SK-N-SH (cell line): ENCODE measurements around the gene SLC12A7. TPM values are rescaled to one million over a fixed set of nuclear protein-coding genes. Genes with fewer than 3 reads are reported as not detected.
A peak's percentile ranks its signal among the peaks of the same experiment; 100 is the strongest.

Experiments used
- CTCF ChIA-PET: fragments of 300-600, 350-600 bp; formaldehyde crosslinking; extraction: SDS; loops from one replicate; lab custom pipeline; 2021; lab: Yijun Ruan, JAX
- POLR2A ChIA-PET: fragments of 350-600 bp; sonication (Branson Sonifier 250); formaldehyde crosslinking; extraction: SDS; loops from one replicate; lab custom pipeline; 2020; ENCODE audit warnings: antibody characterized with exemption, inconsistent platforms; lab: Yijun Ruan, JAX
- DNase-seq: peaks from one replicate; pipeline ENCODE4 v3.0.0; 2012
- H2AFZ ChIP-seq: fragments of 200-600 bp; sonication (generic); 2 replicates; pipeline ENCODE4 v1.8.1; 2016; ENCODE audit warnings: antibody characterized with exemption, mild to moderate bottlenecking, low read depth
- H3F3A ChIP-seq: fragments of 200-600 bp; sonication (generic); replicated peaks from 2 replicates; pipeline ENCODE3; 2016; ENCODE audit warnings: antibody characterized with exemption, mild to moderate bottlenecking; ENCODE audit not compliant: insufficient read depth
- H3K27ac ChIP-seq, 2 experiments: fragments of 200-500 bp in 1 of 2; fragments of 200-600 bp in 1 of 2; sonication (Bioruptor generic) in 1 of 2; sonication (generic), shearing (Covaris generic) in 1 of 2; 2 replicates each; pipeline versions ENCODE4 v1.5.1 to v1.6.1; 2014 to 2016; ENCODE audit warnings: low read depth in 2 of 2, inconsistent platforms in 1 of 2, low read length in 1 of 2, mild to moderate bottlenecking in 1 of 2, mixed read lengths in 1 of 2
- H3K27me3 ChIP-seq: fragments of 200-600 bp; sonication (generic), shearing (Covaris generic); 2 replicates; pipeline ENCODE4 v1.6.1; 2016; ENCODE audit warnings: mixed run types; ENCODE audit not compliant: insufficient read depth
- H3K36me3 ChIP-seq, 2 experiments: fragments of 200-500 bp in 1 of 2; fragments of 200-600 bp in 1 of 2; sonication (Bioruptor generic) in 1 of 2; sonication (generic) in 1 of 2; replicated peaks in 1 of 2; 2 replicates each; pipeline versions ENCODE3 to v1.5.1; 2014 to 2016; ENCODE audit warnings: low read length in 1 of 2, mild to moderate bottlenecking in 1 of 2; ENCODE audit not compliant: insufficient read depth in 2 of 2, control insufficient read depth in 1 of 2
- H3K4me1 ChIP-seq, 2 experiments: fragments of 200-500 bp in 1 of 2; fragments of 200-600 bp in 1 of 2; sonication (Bioruptor generic) in 1 of 2; sonication (generic), shearing (Covaris generic) in 1 of 2; 2 replicates each; pipeline versions ENCODE4 v1.5.1 to v1.6.1; 2014 to 2016; ENCODE audit warnings: low read depth in 1 of 2, low read length in 1 of 2, mixed run types in 1 of 2; ENCODE audit not compliant: insufficient read depth in 2 of 2, control insufficient read depth in 1 of 2
- H3K4me2 ChIP-seq: fragments of 200-600 bp; sonication (generic), shearing (Covaris generic); 2 replicates; pipeline ENCODE4 v1.6.1; 2017; ENCODE audit warnings: mixed run types
- H3K4me3 ChIP-seq, 2 experiments: fragments of 200-500 bp in 1 of 2; fragments of 200-600 bp in 1 of 2; sonication (Bioruptor generic) in 1 of 2; sonication (generic), shearing (Covaris generic) in 1 of 2; 2 replicates each; pipeline versions ENCODE4 v1.5.1 to v1.8.1; 2014 to 2016; ENCODE audit warnings: low read depth in 2 of 2, inconsistent platforms in 1 of 2, low read length in 1 of 2, mild to moderate bottlenecking in 1 of 2, mixed read lengths in 1 of 2, moderate library complexity in 1 of 2
- H3K79me2 ChIP-seq: fragments of 200-600 bp; sonication (generic); 2 replicates; pipeline ENCODE4 v1.8.1; 2017; ENCODE audit warnings: mild to moderate bottlenecking; ENCODE audit not compliant: insufficient read depth
- H3K9ac ChIP-seq: fragments of 200-600 bp; sonication (generic); 2 replicates; pipeline ENCODE4 v1.6.1; 2017; ENCODE audit warnings: mixed run types
- H3K9me2 ChIP-seq: fragments of 200-600 bp; sonication (generic); 2 replicates; pipeline ENCODE4 v1.6.1; 2017; ENCODE audit warnings: mixed run types
- H3K9me3 ChIP-seq: fragments of 200-600 bp; sonication (generic); 2 replicates; pipeline ENCODE4 v1.6.1; 2017; ENCODE audit warnings: mixed run types, mild to moderate bottlenecking, moderate library complexity
- H4K20me1 ChIP-seq: fragments of 200-600 bp; sonication (generic); 2 replicates; pipeline ENCODE4 v1.6.1; 2017; ENCODE audit warnings: mild to moderate bottlenecking, mixed run types; ENCODE audit not compliant: insufficient read depth
- CHD2 ChIP-seq: fragments of 150-350 bp; IDR thresholded peaks from 2 replicates; pipeline ENCODE4 v1.6.1; 2018; ENCODE audit warnings: low read length; ENCODE audit not compliant: partially characterized antibody
- EZH2phosphoT487 ChIP-seq: fragments of 200-600 bp; sonication (generic); IDR thresholded peaks from 2 replicates; pipeline ENCODE4 v1.6.1; 2017; ENCODE audit warnings: low read depth, mixed run types, mild to moderate bottlenecking, antibody characterized with exemption, moderate library complexity, borderline replicate concordance
- FOSL2 ChIP-seq: IDR thresholded peaks from 2 replicates; pipeline ENCODE4 v1.4.0; 2012; ENCODE audit warnings: low read depth, mild to moderate bottlenecking, moderate library complexity, borderline replicate concordance
- FOXJ3 ChIP-seq: sonication (generic); formaldehyde crosslinking; IDR thresholded peaks from 2 replicates; pipeline ENCODE4 v1.5.1; 2020; ENCODE audit warnings: mild to moderate bottlenecking, missing genetic modification reagents
- FOXM1 ChIP-seq: IDR thresholded peaks from 2 replicates; pipeline ENCODE4 v1.4.0; 2012; ENCODE audit warnings: low read depth, mild to moderate bottlenecking
- GATA2 ChIP-seq: sonication (generic); formaldehyde crosslinking; IDR thresholded peaks from 2 replicates; pipeline ENCODE4 v1.5.0; 2020; ENCODE audit warnings: mild to moderate bottlenecking, missing genetic modification reagents
- MXI1 ChIP-seq: IDR thresholded peaks from 2 replicates; pipeline ENCODE4 v1.6.1; 2012; ENCODE audit warnings: mild to moderate bottlenecking, low read depth, low read length, improper control_type of control experiment
- NFIC ChIP-seq: IDR thresholded peaks from 2 replicates; pipeline ENCODE4 v1.4.0; 2012; ENCODE audit warnings: borderline replicate concordance
- POLR2AphosphoS5 ChIP-seq: IDR thresholded peaks from 2 replicates; pipeline ENCODE4 v1.6.1; 2012; ENCODE audit warnings: low read depth, low read length
- RAD21 ChIP-seq: IDR thresholded peaks from 2 replicates; pipeline ENCODE4 v1.6.1; 2012; ENCODE audit warnings: mild to moderate bottlenecking, low read length
- REST ChIP-seq: IDR thresholded peaks from 2 replicates; pipeline ENCODE4 v1.6.1; 2012; ENCODE audit warnings: mild to moderate bottlenecking, low read depth, low read length, moderate library complexity
- RXRA ChIP-seq: IDR thresholded peaks from 2 replicates; pipeline ENCODE4 v1.4.0; 2012; ENCODE audit warnings: low read depth, mild to moderate bottlenecking, borderline replicate concordance
- SMC3 ChIP-seq: IDR thresholded peaks from 2 replicates; pipeline ENCODE4 v1.6.1; 2012; ENCODE audit warnings: low read depth, low read length, improper control_type of control experiment
- TCF12 ChIP-seq: IDR thresholded peaks from 2 replicates; pipeline ENCODE4 v1.4.0; 2012
- TEAD4 ChIP-seq: IDR thresholded peaks from 2 replicates; pipeline ENCODE4 v1.4.0; 2012; ENCODE audit warnings: mild to moderate bottlenecking, borderline replicate concordance; ENCODE audit not compliant: insufficient read depth
- WGBS: methylation state at CpG from one replicate; pipeline ENCODE4 v1.1.6; 2017; ENCODE audit warnings: low lambda C conversion rate; 5-methylcytosine and 5-hydroxymethylcytosine counted together
- polyA plus RNA-seq, 3 experiments: library from polyadenylated mRNA; depleted of rRNA; stranded (reverse); fragments of >200 nt; gene quantifications; 2 replicates each; pipeline ENCODE4 v1.2.3, GENCODE V29; 2012
- TF ChIP-seq, protein P1 (sequence below): fragments of 150-350 bp; IDR thresholded peaks from 2 replicates; pipeline ENCODE4 v1.6.1; 2016; ENCODE audit warnings: mild to moderate bottlenecking, low read depth, low read length
- TF ChIP-seq, protein P2 (sequence below): IDR thresholded peaks from 2 replicates; pipeline ENCODE4 v1.4.0; 2012; ENCODE audit warnings: low read depth, borderline replicate concordance

Gene SLC12A7
- polyA plus RNA-seq, 1 of the 3 experiments (the other 2 are of a cell fraction), result 2.6 TPM

DNA sequence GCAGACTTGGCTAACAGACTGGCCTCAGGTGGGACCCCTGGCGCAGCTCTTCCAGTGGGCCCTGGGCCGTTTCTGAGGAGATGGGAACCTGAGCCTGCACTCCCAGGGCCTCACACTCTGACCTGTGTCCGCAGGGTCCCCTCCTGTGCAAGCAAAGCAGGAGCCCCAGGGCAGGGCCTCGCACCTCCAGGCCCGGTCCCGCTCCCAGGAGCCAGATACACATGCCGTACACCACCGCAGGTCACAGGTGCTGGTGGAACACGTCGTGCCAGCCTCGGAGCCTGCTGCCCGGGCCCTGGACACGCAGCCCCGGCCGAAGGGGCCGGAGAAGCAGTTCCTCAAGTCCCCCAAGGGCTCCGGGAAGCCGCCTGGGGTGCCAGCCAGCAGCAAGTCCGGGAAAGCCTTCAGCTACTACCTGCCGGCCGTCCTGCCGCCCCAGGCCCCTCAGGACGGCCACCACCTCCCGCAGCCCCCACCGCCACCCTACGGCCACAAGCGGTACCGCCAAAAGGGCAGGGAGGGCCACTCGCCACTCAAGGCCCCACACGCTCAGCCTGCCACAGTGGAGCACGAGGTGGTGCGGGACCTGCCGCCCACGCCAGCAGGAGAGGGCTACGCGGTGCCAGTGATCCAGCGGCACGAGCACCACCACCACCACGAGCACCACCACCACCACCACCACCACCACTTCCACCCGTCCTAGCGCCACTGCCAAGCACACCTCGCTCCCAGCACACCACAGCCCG, 74.0 kb downstream of the SLC12A7 start (continued):
- no peak for TF ChIP-seq REST
- TF ChIP-seq, protein P1, sequence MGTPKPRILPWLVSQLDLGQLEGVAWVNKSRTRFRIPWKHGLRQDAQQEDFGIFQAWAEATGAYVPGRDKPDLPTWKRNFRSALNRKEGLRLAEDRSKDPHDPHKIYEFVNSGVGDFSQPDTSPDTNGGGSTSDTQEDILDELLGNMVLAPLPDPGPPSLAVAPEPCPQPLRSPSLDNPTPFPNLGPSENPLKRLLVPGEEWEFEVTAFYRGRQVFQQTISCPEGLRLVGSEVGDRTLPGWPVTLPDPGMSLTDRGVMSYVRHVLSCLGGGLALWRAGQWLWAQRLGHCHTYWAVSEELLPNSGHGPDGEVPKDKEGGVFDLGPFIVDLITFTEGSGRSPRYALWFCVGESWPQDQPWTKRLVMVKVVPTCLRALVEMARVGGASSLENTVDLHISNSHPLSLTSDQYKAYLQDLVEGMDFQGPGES, result no peak
- no peak for TF ChIP-seq TCF12
- no peak for TF ChIP-seq NFIC
- TF ChIP-seq RXRA, result no peak
- TF ChIP-seq GATA2 (CRISPR knock-in tag), result no peak
- TF ChIP-seq, protein P2, sequence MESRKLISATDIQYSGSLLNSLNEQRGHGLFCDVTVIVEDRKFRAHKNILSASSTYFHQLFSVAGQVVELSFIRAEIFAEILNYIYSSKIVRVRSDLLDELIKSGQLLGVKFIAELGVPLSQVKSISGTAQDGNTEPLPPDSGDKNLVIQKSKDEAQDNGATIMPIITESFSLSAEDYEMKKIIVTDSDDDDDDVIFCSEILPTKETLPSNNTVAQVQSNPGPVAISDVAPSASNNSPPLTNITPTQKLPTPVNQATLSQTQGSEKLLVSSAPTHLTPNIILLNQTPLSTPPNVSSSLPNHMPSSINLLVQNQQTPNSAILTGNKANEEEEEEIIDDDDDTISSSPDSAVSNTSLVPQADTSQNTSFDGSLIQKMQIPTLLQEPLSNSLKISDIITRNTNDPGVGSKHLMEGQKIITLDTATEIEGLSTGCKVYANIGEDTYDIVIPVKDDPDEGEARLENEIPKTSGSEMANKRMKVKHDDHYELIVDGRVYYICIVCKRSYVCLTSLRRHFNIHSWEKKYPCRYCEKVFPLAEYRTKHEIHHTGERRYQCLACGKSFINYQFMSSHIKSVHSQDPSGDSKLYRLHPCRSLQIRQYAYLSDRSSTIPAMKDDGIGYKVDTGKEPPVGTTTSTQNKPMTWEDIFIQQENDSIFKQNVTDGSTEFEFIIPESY, result no peak

DNA sequence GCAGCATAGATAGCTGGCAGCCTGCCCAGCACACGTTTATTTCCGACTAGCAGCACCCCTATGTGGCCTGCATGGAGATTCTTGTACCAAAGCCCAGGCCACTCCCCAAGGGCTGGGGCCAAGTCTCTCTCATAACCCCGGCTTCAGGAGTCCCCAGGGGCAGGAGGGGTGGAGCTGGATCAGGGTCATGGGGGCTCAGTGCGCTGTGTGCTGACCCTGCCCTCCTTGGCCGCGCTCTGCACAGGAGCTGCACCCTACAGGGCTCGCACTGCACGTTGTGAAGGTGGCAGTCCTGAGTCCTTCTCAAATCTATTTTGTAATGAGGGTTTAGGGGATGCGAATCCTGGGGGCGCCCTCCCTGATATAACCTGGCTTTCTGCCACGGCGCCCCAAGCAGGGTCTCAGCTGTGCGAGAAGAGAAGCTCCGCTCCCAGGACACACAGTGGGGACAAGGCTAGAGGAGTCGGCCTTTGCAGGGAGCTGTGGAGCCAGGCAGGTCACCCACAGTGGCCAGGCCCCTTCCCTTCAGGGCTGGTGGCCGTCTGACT, 74.7 kb downstream of the SLC12A7 start:
- Histone ChIP-seq H3F3A (no peaks in the 10 kb centered on the region), H3K4me3 (no peak overlapping the region), H3K4me2 (no peak overlapping the region), H2AFZ (no peak overlapping the region), H3K9me3 (no peaks in the 10 kb centered on the region), H3K4me1 (no peaks in the 10 kb centered on the region), H3K36me3 (no peaks in the 10 kb centered on the region), H3K79me2 (no peaks in the 10 kb centered on the region), H3K27me3 (no peaks in the 10 kb centered on the region), H3K9me2 (no peaks in the 10 kb centered on the region), H4K20me1 (no peaks in the 10 kb centered on the region), H3K27ac (no peak overlapping the region), H3K9ac (no peak overlapping the region)
- TF ChIP-seq SMC3, result no peak
- no peak for TF ChIP-seq MXI1
- TF ChIP-seq POLR2AphosphoS5, result no peak
- no peak for TF ChIP-seq TCF12
- TF ChIP-seq CHD2, result no peak
- TF ChIP-seq FOXJ3 (CRISPR knock-in tag), result no peak
- no peak for TF ChIP-seq EZH2phosphoT487
- no peak for TF ChIP-seq RXRA
- no peak for TF ChIP-seq FOSL2
- TF ChIP-seq RAD21, result no peak
- no peak for TF ChIP-seq FOXM1
- TF ChIP-seq TEAD4, result no peak
- 74% methylated on average over 5 of the region's 16 CpGs for WGBS
- ChIA-PET CTCF (no interaction called here), POLR2A (no interaction called here)
- DNase-seq, result peak; percentile 14
